ENCODE data around the gene SLC25A33. TPM values are rescaled to one million over a fixed set of nuclear protein-coding genes. Genes with fewer than 3 reads are reported as not detected.

Gene SLC25A33
- total RNA-seq, 1 experiment from 2014 or later = 9.2 TPM

DNA sequence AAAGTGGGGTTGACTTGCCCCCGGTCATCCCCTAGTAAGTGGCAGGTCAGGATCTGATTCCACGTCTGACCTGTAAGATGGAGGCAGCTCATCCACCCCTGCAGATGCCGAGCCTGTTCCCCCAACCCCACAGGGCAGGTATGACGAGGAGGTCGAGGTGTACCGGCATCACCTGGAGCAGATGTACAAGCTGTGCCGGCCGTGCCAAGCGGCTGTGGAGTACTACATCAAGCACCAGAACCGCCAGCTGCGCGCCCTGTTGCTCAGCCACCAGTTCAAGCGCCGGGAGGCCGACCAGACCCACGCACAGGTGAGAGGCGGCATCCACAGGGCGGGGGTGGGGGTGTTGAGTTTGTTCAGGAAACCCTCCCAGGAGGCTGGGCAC, 59.0 kb downstream of the SLC25A33 start:
- no peak for ATAC-seq

More for the DNA sequence above, 59.0 kb downstream of the SLC25A33 start:
- DNase-seq (ENCODE audit: low spot score) = no peak
- Mint-ChIP-seq H3K9me3 (no peaks in the 10 kb centered on the region), H3K27me3 (ENCODE audit: low read depth) (no peaks in the 10 kb centered on the region), H3K4me1 (peaks cover 5% of the 10 kb centered on the region), H3K36me3 (peaks cover 7% of the 10 kb centered on the region), H3K27ac (no peak overlapping the region), H3K4me3 (no peak overlapping the region)
- ChIA-PET CTCF (interaction anchor here (3.0 kb wide), 1 partner anchor 17 kb away, joined by 10 read pairs; no protein-coding TSS in a partner anchor), POLR2A (no interaction called here)
- TF ChIP-seq, protein P1, sequence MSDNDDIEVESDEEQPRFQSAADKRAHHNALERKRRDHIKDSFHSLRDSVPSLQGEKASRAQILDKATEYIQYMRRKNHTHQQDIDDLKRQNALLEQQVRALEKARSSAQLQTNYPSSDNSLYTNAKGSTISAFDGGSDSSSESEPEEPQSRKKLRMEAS (CRISPR knock-in tag; IDR thresholded peaks at IDR 0.05) = no peak
- TF ChIP-seq, protein P2, sequence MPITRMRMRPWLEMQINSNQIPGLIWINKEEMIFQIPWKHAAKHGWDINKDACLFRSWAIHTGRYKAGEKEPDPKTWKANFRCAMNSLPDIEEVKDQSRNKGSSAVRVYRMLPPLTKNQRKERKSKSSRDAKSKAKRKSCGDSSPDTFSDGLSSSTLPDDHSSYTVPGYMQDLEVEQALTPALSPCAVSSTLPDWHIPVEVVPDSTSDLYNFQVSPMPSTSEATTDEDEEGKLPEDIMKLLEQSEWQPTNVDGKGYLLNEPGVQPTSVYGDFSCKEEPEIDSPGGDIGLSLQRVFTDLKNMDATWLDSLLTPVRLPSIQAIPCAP (CRISPR knock-in tag; IDR thresholded peaks at IDR 0.05) = no peak
- TF ChIP-seq JAZF1 (CRISPR knock-in tag; IDR thresholded peaks at IDR 0.05) (no peak), HMGXB4 (CRISPR knock-in tag; IDR thresholded peaks at IDR 0.05) (no peak), SMAD3 (CRISPR knock-in tag; IDR thresholded peaks at IDR 0.05; ENCODE audit: borderline replicate concordance) (no peak), NFE2L1 (CRISPR knock-in tag; IDR thresholded peaks at IDR 0.05) (no peak), GTF2I (CRISPR knock-in tag; conservative IDR thresholded peaks at IDR 0.05) (no peak), SOX15 (CRISPR knock-in tag; IDR thresholded peaks at IDR 0.05) (no peak), NR3C1 (CRISPR knock-in tag; conservative IDR thresholded peaks at IDR 0.05; ENCODE audit: low read depth) (no peak), ZNF512 (CRISPR knock-in tag; IDR thresholded peaks at IDR 0.05; ENCODE audit: borderline replicate concordance) (no peak), CBFB (CRISPR knock-in tag; IDR thresholded peaks at IDR 0.05; ENCODE audit: low read depth) (no peak), ZNF671 (CRISPR knock-in tag; IDR thresholded peaks at IDR 0.05) (no peak), ATF1 (CRISPR knock-in tag; IDR thresholded peaks at IDR 0.05) (no peak)
- TF ChIP-seq, protein P3, sequence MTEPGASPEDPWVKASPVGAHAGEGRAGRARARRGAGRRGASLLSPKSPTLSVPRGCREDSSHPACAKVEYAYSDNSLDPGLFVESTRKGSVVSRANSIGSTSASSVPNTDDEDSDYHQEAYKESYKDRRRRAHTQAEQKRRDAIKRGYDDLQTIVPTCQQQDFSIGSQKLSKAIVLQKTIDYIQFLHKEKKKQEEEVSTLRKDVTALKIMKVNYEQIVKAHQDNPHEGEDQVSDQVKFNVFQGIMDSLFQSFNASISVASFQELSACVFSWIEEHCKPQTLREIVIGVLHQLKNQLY (CRISPR knock-in tag; IDR thresholded peaks at IDR 0.05) = no peak
- TF ChIP-seq, protein P4, sequence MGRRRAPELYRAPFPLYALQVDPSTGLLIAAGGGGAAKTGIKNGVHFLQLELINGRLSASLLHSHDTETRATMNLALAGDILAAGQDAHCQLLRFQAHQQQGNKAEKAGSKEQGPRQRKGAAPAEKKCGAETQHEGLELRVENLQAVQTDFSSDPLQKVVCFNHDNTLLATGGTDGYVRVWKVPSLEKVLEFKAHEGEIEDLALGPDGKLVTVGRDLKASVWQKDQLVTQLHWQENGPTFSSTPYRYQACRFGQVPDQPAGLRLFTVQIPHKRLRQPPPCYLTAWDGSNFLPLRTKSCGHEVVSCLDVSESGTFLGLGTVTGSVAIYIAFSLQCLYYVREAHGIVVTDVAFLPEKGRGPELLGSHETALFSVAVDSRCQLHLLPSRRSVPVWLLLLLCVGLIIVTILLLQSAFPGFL (CRISPR knock-in tag; IDR thresholded peaks at IDR 0.05; ENCODE audit: borderline replicate concordance) = no peak
- TF ChIP-seq, protein P5, sequence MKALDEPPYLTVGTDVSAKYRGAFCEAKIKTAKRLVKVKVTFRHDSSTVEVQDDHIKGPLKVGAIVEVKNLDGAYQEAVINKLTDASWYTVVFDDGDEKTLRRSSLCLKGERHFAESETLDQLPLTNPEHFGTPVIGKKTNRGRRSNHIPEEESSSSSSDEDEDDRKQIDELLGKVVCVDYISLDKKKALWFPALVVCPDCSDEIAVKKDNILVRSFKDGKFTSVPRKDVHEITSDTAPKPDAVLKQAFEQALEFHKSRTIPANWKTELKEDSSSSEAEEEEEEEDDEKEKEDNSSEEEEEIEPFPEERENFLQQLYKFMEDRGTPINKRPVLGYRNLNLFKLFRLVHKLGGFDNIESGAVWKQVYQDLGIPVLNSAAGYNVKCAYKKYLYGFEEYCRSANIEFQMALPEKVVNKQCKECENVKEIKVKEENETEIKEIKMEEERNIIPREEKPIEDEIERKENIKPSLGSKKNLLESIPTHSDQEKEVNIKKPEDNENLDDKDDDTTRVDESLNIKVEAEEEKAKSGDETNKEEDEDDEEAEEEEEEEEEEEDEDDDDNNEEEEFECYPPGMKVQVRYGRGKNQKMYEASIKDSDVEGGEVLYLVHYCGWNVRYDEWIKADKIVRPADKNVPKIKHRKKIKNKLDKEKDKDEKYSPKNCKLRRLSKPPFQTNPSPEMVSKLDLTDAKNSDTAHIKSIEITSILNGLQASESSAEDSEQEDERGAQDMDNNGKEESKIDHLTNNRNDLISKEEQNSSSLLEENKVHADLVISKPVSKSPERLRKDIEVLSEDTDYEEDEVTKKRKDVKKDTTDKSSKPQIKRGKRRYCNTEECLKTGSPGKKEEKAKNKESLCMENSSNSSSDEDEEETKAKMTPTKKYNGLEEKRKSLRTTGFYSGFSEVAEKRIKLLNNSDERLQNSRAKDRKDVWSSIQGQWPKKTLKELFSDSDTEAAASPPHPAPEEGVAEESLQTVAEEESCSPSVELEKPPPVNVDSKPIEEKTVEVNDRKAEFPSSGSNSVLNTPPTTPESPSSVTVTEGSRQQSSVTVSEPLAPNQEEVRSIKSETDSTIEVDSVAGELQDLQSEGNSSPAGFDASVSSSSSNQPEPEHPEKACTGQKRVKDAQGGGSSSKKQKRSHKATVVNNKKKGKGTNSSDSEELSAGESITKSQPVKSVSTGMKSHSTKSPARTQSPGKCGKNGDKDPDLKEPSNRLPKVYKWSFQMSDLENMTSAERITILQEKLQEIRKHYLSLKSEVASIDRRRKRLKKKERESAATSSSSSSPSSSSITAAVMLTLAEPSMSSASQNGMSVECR (CRISPR knock-in tag; IDR thresholded peaks at IDR 0.05; ENCODE audit: borderline replicate concordance) = no peak

Measured in WTC11 (cell line).